HG03565 (cell line): ENCODE measurements around the gene TMEM50B.
"Not testable (repeated sequence)": the region's sequence is repeated elsewhere in the genome, so short reads cannot be mapped to it uniquely, and the experiment has no call there.

ENCODE experiments used
- ATAC-seq: cut with Tn5 transposase; IDR thresholded peaks from one replicate; pipeline ENCODE4 v1.9.1; 2021; ENCODE audit warnings: mild to moderate bottlenecking, moderate library complexity; ENCODE audit not compliant: unreplicated experiment

Gene TMEM50B

DNA sequence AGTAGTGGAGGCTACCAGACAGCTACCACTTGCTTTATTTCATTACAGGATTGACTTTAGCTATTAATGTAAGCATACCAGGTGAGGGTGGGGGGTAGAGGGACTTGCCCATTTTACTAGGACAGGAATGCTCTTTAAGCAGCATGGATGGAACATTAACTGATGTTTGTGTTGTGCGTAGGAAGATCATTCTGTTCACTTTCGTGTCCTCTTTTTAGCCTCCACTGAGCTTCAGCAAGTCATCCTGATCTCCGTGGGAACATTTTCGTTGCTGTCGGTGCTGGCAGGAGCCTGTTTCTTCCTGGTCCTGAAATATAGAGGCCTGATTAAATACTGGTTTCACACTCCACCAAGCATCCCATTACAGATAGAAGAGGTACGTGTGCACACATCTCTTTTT, 47.3 kb downstream of the TMEM50B start:
- ATAC-seq = no peak

DNA sequence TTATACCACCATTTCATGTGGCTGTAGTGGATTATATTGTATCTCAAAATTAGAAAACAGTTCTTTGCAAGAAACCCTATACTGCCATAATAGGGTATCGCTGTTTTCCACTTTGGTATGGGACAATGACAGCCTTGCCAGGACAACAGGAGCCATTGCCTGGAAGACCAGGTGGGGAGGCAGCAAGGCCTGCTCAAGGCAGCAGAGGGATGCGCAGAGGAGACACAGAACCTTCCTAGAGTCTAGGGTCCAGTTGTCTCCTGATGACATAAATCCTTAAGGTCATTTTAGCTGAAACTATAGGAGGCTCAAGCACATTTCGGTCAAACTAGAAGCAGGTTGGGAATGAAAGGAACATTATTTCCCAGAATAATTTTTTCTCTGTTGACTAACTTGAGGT, 48.9 kb downstream of the TMEM50B start:
- no peak for ATAC-seq

GRCh38 chr21:33428669-33429068, 51.1 kb downstream of the TMEM50B start:
- no peak for ATAC-seq

DNA sequence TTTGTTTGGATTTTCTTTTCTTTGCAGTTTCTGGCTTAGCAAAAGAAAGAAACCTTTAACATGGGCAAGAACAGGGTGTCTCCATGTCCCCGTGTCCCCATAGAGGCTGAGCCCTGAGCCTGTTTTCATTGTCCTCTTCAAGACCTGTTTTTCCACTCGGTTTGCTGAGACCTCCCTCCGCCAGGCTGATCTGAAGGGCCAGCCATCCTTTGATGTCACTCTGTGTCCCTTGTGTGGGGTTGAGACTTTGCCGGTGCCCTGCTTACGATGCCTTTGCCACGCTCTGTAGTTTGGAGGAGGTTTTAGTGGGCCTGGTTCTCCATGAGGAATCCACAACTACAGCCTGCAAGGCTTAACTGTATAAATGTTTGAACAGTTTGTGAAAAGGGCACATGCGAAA, 52.7 kb downstream of the TMEM50B start:
- ATAC-seq = no peak

DNA sequence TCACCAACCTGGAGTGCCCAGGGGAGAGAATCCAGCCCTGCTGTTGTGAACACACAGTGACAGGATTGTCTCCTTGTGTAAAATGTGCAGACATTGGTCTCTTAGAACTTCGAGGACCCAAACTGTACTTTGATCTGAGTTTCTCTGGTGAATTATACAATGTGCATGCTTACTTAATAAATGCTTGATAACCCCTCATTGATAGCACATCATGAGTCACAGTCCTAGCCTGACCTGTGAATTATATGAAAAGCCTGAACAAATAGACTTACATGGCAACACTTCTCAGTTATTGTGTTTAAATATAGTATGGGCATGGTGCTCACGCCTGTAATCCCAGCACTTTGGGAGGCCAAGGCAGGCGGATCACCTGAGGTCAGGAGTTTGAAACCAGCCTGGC, 53.9 kb downstream of the TMEM50B start:
- no peak for ATAC-seq

GRCh38 chr21:33424214-33424613, 55.6 kb downstream of the TMEM50B start:
- no peak for ATAC-seq

- no peak for ATAC-seq
Measured at GRCh38 chr21:33421713-33422393, 57.9 kb downstream of the TMEM50B start.

- no peak for ATAC-seq
Measured at GRCh38 chr21:33419538-33420123, 60.1 kb downstream of the TMEM50B start.

DNA sequence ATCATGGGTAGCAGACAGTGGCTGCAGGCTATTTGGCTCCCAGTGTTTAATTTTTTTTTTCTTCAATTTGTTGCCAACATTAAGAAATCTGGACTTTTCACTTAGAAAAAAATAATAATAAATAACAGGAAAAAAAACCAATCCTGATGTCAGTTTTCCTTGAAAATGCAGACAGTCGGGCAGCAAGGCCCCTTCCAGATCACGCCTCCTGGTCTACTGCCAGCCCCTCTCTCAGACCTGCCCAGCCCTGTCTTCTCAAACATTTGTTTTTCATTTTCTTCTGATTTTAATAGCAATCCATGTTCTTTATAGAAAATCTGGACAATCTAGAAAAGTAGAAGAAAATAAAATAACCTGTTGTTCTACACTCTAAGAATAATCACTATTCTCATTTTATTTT, 61.1 kb downstream of the TMEM50B start:
- ATAC-seq = no peak

GRCh38 chr21:33414926-33415325, 64.8 kb downstream of the TMEM50B start:
- ATAC-seq = no peak

DNA sequence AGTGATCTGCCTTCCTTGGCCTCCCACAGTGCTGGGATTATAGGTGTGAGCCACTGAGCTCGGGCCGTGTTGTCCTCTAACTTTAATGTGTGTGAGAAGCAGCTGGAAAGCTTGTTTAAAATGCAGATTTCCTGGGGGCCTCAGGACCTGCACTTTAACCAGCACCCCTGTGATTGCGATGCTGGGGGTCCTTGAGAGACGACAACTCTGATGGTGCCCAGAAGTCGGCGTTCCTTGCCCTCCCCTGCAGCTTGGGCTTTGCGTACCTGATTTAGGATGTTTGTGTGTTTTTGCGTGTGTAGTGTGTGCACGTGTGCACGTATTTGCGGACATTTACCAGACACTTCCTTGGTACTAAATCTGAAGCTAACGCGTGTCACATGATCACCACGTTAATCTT, 65.7 kb downstream of the TMEM50B start:
- ATAC-seq = no peak

- no peak for ATAC-seq
Measured at GRCh38 chr21:33412832-33413519, 66.8 kb downstream of the TMEM50B start.

- ATAC-seq = not testable (repeated sequence)
Measured at GRCh38 chr21:33412439-33412831, 67.3 kb downstream of the TMEM50B start.

DNA sequence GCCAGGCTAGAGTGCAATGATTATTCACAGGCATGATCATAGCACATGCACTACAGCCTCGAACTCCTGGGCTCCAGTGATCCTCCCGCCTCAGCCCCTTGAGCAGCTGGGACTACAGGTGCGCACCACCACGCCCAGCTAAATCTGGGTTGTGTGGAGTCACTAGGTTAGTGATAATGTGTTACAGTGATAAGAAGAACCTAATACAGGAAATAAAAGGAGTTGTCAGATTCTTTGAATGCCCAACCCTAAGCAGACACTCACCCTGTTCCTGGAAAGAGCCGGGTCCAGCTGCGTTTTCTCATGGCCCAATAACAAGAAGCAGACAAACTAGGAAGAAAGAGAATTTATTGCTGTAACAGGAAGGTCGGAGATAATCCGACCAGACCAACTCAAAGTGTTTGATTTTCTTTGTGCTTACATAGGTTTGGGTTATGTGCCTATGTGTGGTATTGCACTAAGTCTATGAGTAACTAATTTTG, 67.8 kb downstream of the TMEM50B start:
- no peak for ATAC-seq

GRCh38 chr21:33406493-33406892, 73.3 kb downstream of the TMEM50B start:
- no peak for ATAC-seq

GRCh38 chr21:33403786-33404585, 75.8 kb downstream of the TMEM50B start:
- no peak for ATAC-seq

- no peak for ATAC-seq
Measured at GRCh38 chr21:33403128-33403785, 76.5 kb downstream of the TMEM50B start, which contains the start of gene IFNGR2. IFNGR2 (plus strand) TSS chr21:33403413; CDS start chr21:33403544, 131 bp downstream.

DNA sequence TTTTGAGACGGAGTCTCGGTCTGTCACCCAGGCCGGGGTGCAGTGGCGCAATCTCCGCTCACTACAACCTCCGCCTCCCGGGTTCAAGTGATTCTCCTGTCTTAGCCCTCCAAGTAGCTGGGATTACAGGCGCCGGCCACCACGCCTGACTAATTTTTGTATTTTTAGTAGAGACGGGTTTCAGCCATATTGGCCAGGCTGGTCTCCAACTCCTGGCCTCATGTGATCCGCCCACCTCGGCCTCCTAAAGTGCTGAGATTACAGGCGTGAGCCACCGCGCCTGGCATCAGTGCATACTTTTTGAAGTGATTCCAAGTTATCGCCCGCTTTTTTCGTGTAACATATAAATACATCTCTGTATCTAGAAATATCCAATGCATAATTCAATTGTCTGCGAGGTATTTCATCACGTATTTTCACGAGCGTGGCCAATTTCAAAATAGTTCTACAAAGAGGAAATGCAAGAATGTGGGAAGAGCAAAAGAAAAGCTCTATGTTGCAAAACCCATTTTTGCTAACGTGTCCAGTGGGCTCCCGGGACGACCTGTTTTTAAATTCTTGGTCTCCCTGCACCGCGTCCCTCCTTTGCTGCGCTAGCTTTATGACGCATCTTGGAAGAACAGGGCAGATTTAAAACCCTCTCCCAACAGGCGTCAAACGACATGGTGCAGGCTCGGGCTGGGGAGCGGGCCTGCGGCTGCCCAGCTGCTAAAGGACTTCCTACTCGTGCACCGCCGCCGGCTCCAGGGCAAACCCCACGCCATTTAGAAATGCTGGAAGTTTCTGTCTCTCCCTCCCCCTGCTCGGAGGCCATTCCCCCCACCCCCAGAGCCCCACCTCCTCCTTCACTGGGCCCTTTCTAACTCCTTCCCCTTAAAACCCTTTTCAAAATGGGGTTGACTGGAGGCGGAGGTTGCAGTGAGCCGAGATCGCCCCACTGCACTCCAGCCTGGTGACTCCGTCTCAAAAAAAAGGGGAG, 77.5 kb downstream of the TMEM50B start:
- no peak for ATAC-seq

DNA sequence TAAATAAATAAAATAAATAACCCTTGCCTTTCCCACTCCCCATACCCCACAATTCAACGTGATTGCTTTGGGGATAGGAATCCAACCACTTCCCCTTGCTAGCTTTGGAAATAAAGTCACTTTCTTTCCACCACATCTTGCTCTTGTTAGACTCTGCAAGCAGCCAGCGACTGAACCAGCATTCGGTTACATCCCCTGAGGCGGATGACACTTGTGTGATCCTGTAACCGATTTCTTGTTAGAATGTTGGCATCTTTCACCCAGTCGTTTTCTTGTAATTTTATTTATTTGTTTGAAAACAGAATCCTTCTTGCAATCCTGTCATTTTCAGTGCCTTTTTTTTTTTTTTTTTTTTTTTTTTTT, 78.2 kb downstream of the TMEM50B start:
- no peak for ATAC-seq
